ENCODE data around the gene SIVA1. TPM values are rescaled to one million over a fixed set of nuclear protein-coding genes. Genes with fewer than 3 reads are reported as not detected.

Gene SIVA1
- polyA plus RNA-seq, 3 donors from 2014 or later: 155 to 321 (median 203) TPM

DNA sequence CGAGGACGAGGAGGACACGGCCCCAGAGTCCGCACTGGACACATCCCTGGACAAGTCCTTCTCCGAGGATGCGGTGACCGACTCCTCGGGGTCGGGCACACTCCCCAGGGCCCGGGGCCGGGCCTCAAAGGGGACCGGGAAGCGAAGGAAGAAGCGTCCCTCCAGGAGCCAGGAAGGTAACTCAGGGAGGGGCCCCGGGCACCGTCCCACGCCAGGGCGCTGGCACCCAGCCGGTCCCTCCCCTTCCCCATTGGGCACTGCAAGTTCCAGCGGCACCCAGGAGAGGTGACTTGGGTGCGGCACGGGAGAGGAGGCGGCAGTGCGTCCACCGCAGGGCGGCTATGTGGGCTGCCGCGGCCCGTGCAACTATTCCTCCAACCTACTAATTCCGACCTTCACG is 38.3 kb upstream of the SIVA1 start:
- Mint-ChIP-seq H3K4me3 (no peak overlapping the region), H3K27me3 (ENCODE audit: low read depth in 3 of 3) (no peaks in the 10 kb centered on the region), H3K36me3 (no peaks in the 10 kb centered on the region), H3K9me3 (no peaks in the 10 kb centered on the region), H3K27ac (no peak overlapping the region), H3K4me1 (peaks cover 0 to 2% of the 10 kb centered on the region in 2 donors)
- DNase-seq: no peak

- no peak overlapping the region for H3K4me3 Mint-ChIP-seq
- DNase-seq: no peak
- H3K9me3 Mint-ChIP-seq: no peaks in the 10 kb centered on the region
- H3K27ac Mint-ChIP-seq: no peak overlapping the region
- no peaks in the 10 kb centered on the region for H3K36me3 Mint-ChIP-seq
- peaks cover 0 to 2% of the 10 kb centered on the region in 2 donors for H3K4me1 Mint-ChIP-seq
- H3K27me3 Mint-ChIP-seq (ENCODE audit: low read depth in 3 of 3): peaks cover 0 to 2% (median 0%) of the 10 kb centered on the region in 3 donors
Measured at GRCh38 chr14:104715416-104715815, 37.5 kb upstream of the SIVA1 start.

DNA sequence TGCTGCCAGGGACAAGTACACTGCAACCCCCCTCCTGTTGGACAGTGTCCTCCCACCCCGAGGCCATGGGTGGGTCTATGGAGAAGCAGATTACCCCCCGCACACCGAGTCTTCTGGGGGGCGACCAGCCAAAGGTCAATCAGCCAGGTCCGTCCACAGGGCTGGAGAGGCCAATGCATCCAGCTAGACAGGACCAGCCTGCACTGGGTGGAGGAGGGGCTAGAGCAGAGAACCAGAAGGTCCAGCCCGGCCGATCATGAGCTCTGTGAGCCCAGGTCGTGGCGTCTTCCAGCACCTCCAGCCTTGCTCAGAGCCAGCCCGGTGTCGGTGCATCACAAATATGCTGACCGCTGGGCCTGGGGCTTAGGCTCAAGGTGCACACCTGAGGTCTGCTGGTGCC is 37.1 kb upstream of the SIVA1 start:
- H3K4me1 Mint-ChIP-seq: peaks cover 0 to 2% of the 10 kb centered on the region in 2 donors

GRCh38 chr14:104717137-104717536 is 35.8 kb upstream of the SIVA1 start:
- Mint-ChIP-seq H3K4me1 (peaks cover 0 to 2% of the 10 kb centered on the region in 2 donors), H3K9me3 (no peaks in the 10 kb centered on the region), H3K27ac (no peak overlapping the region), H3K36me3 (no peaks in the 10 kb centered on the region), H3K27me3 (ENCODE audit: low read depth in 3 of 3) (peaks cover 0 to 2% (median 0%) of the 10 kb centered on the region in 3 donors), H3K4me3 (no peak overlapping the region)
- no peak for DNase-seq

More for the DNA sequence above, 37.1 kb upstream of the SIVA1 start:
- H3K27me3 Mint-ChIP-seq (ENCODE audit: low read depth in 3 of 3): peaks cover 0 to 2% (median 0%) of the 10 kb centered on the region in 3 donors
- no peaks in the 10 kb centered on the region for H3K9me3 Mint-ChIP-seq
- H3K36me3 Mint-ChIP-seq: no peaks in the 10 kb centered on the region
- DNase-seq: no peak
- no peak overlapping the region for H3K4me3 Mint-ChIP-seq
- no peak overlapping the region for H3K27ac Mint-ChIP-seq

GRCh38 chr14:104717646-104718045 is 35.3 kb upstream of the SIVA1 start:
- H3K36me3 Mint-ChIP-seq: no peaks in the 10 kb centered on the region
- no peak overlapping the region for H3K27ac Mint-ChIP-seq
- no peaks in the 10 kb centered on the region for H3K9me3 Mint-ChIP-seq
- peak overlapping the region in 1 of 5 donors; percentile 59 for H3K4me3 Mint-ChIP-seq
- H3K27me3 Mint-ChIP-seq (ENCODE audit: low read depth in 3 of 3): peaks cover 0 to 2% (median 0%) of the 10 kb centered on the region in 3 donors
- peaks cover 0 to 2% of the 10 kb centered on the region in 2 donors for H3K4me1 Mint-ChIP-seq
- DNase-seq: peak in 1 of 3 donors; percentile 12

GRCh38 chr14:104718147-104718546 is 34.8 kb upstream of the SIVA1 start:
- H3K4me3 Mint-ChIP-seq: peak overlapping the region in 1 of 5 donors; percentile 59
- no peak for DNase-seq
- H3K27ac Mint-ChIP-seq: peak overlapping the region in 1 of 6 donors; percentile 46
- peaks cover 0 to 2% (median 0%) of the 10 kb centered on the region in 3 donors for H3K27me3 Mint-ChIP-seq (ENCODE audit: low read depth in 3 of 3)
- H3K36me3 Mint-ChIP-seq: no peaks in the 10 kb centered on the region
- H3K4me1 Mint-ChIP-seq: peaks cover 0 to 2% of the 10 kb centered on the region in 2 donors
- no peaks in the 10 kb centered on the region for H3K9me3 Mint-ChIP-seq

DNA sequence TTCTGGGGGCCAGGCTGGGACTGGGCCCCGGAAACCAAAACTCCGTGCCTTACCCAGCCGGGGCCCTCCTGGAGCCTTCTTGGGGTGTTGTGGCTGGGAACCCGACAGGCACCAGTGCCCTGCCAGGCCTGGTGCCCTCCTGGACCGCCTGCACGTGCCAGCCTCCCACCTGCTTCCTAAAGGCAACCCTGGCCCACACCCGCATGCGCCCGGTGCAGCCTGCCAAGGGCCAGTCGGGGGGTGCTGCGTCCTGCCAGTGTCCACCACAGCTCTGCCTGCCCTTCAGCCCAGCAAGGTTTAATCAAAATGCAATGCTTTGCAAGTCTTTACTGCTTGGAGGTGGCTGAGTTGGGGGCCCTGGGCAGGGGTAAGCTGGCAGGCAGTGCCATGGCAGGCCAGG is 34.1 kb upstream of the SIVA1 start:
- Mint-ChIP-seq H3K27me3 (ENCODE audit: low read depth in 3 of 3) (peaks cover 0 to 2% (median 0%) of the 10 kb centered on the region in 3 donors), H3K27ac (no peak overlapping the region), H3K9me3 (no peaks in the 10 kb centered on the region), H3K4me1 (peaks cover 0 to 2% of the 10 kb centered on the region in 2 donors), H3K36me3 (no peaks in the 10 kb centered on the region), H3K4me3 (no peak overlapping the region)
- DNase-seq: no peak

GRCh38 chr14:104719343-104719742 is 33.6 kb upstream of the SIVA1 start:
- no peak overlapping the region for H3K4me3 Mint-ChIP-seq
- H3K9me3 Mint-ChIP-seq: no peaks in the 10 kb centered on the region
- no peaks in the 10 kb centered on the region for H3K36me3 Mint-ChIP-seq
- no peak for DNase-seq
- peaks cover 0 to 2% of the 10 kb centered on the region in 2 donors for H3K4me1 Mint-ChIP-seq
- H3K27ac Mint-ChIP-seq: no peak overlapping the region
- peaks cover 0 to 2% (median 0%) of the 10 kb centered on the region in 3 donors for H3K27me3 Mint-ChIP-seq (ENCODE audit: low read depth in 3 of 3)

- Mint-ChIP-seq H3K4me3 (peak overlapping the region in 1 of 5 donors; percentile 56), H3K36me3 (no peaks in the 10 kb centered on the region), H3K4me1 (peaks cover 0 to 2% of the 10 kb centered on the region in 2 donors), H3K9me3 (no peaks in the 10 kb centered on the region), H3K27ac (no peak overlapping the region), H3K27me3 (ENCODE audit: low read depth in 3 of 3) (peaks cover 0 to 2% (median 0%) of the 10 kb centered on the region in 3 donors)
- no peak for DNase-seq
Measured at GRCh38 chr14:104721505-104722431, 31.2 kb upstream of the SIVA1 start.

DNA sequence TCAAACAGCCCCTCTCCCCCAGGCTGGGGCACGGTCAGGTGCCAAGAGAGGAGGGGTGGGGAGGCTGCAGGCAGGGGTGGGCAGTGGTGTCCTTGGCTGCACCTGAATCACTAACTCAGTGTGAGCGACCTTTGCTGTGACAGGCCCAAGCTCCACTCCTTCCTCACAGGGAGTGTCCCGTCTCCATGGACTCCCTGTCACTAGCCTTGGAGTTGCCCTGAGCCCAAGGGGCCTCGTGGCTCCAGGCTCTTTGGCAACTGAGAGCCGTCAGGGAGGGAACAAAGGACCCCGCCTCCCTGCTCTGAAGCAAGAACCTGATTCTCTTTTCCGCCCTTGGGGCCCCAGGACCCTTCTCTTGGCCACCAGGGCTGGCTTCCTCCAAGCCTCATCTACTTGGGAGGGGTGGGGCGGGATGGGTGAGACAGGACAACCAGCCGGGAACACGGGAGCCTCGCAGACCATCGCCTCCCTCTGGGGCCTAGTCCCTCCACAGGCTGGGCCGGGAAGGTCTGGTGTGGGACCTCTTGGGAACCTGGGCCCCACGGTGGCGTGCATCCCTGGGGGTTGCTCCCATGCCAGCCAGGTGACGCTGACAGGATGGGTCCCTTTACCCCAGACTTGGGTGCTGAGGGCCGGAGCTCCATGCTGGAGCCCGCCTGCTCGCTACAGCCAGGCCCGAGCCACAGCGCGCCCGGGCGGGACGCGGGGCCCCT is 29.9 kb upstream of the SIVA1 start:
- Mint-ChIP-seq H3K27me3 (ENCODE audit: low read depth in 3 of 3) (peaks cover 1 to 2% (median 2%) of the 10 kb centered on the region in 3 donors), H3K4me1 (no peaks in the 10 kb centered on the region), H3K27ac (no peak overlapping the region), H3K4me3 (no peak overlapping the region), H3K36me3 (no peaks in the 10 kb centered on the region), H3K9me3 (no peaks in the 10 kb centered on the region)
- peak in 1 of 3 donors; percentile 15 for DNase-seq

DNA sequence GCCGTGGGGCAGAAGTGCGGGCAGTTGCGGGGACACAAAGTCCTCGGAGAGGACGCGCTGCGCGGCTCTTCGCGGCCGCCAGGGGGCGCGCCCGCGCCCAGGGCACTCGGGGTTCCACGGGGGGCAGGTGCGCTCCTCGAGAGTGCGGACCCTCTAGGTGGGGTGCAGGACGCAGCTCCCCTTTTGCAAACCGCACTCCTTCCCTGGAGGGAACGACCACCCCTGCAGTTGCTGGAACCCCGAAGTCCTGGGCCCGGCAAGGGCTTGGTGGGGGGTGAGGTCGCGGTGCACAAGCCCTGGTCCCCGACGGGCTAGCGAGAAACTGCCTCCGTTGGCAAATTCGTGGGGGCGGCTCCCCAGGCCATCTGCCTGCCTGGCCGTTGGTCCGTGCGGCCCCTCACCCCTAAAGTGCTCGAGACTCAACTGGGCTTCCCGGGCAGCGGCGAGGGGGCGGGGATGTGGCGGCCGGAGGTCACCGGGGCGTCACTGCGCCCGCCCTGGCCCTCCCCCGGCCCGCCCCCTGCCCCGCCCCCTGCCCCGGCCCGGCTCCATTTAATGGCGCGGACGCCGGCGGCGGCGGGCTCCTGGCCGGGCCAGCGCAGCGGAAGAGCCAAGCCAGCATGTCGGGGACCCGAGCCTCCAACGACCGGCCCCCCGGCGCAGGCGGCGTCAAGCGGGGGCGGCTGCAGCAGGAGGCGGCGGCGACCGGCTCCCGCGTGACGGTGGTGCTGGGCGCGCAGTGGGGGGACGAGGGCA is 29.1 kb upstream of the SIVA1 start, which contains the start of gene ADSS1:
Gene ADSS1 (plus strand): TSS at position 579 of the 756 bp plus-strand sequence. CDS start 42 bp downstream, at position 621.
- H3K27ac Mint-ChIP-seq: no peak within 1 kb of the TSS
- peak; percentile 62 to 71 (median 71) for DNase-seq
- no peaks in the 10 kb centered on the region for H3K36me3 Mint-ChIP-seq
- no peaks in the 10 kb centered on the region for H3K4me1 Mint-ChIP-seq
- peaks cover 1 to 3% (median 2%) of the 10 kb centered on the region in 3 donors for H3K27me3 Mint-ChIP-seq (ENCODE audit: low read depth in 3 of 3)
- H3K9me3 Mint-ChIP-seq: no peaks in the 10 kb centered on the region
- H3K4me3 Mint-ChIP-seq: peak within 1 kb of the TSS; percentile 61 to 78 (median 67)

DNA sequence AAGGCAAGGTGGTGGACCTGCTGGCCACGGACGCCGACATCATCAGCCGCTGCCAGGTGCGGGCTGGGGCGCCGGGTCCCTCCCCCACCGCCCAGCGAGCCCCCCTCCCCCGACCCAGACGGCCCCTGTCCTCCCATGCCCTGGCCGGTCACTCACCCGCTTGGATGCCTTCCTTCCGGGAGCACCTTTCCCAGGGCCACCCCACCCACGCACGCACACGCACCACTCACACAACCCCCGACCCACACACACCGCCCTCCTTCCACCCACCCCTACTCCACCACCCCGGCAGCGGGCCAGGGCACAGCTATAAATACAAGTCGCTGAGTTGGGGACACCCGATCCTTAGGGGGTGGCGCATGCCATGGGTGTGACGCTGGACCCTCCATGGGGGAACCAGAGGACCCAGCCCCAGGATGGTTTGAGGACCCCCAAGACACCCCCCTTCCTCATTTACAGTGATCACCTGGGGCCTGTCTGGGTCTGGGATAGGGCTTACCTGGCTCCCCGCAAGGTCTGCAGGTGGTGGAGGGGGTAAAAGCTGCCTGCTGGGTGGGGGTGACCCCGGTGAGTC is 28.5 kb upstream of the SIVA1 start:
- DNase-seq: peak in 1 of 3 donors; percentile 20
- H3K4me3 Mint-ChIP-seq: peak overlapping the region in 4 of 5 donors; percentile 35 to 67 (median 54)
- H3K36me3 Mint-ChIP-seq: no peaks in the 10 kb centered on the region
- no peak overlapping the region for H3K27ac Mint-ChIP-seq
- H3K9me3 Mint-ChIP-seq: no peaks in the 10 kb centered on the region
- H3K27me3 Mint-ChIP-seq (ENCODE audit: low read depth in 3 of 3): peaks cover 1 to 3% (median 2%) of the 10 kb centered on the region in 3 donors
- no peaks in the 10 kb centered on the region for H3K4me1 Mint-ChIP-seq
